ENCODE results near the gene RAPGEF1. TPM values are rescaled to one million over a fixed set of nuclear protein-coding genes. Genes with fewer than 3 reads are reported as not detected.

RAPGEF1 gene
- total and polyA plus RNA-seq, 5 donors from 2014 or later, result 3.8 to 159 (median 4.6) TPM

GRCh38 chr9:131545003-131545785, 194.7 kb downstream of the RAPGEF1 start, which contains the start of gene PRRT1B:
TSS of gene PRRT1B (plus strand) at chr9:131545523. CDS start at chr9:131545616, 93 bp downstream.
- Mint-ChIP-seq H3K4me3 (peak within 1 kb of the TSS; percentile 44 to 93 (median 68)), H3K4me1 (peaks cover 9 to 31% (median 17%) of the 10 kb centered on the region in 4 donors), H3K27ac (no peak within 1 kb of the TSS), H3K36me3 (peaks cover 7% of the 10 kb centered on the region), H3K27me3 (peaks cover 75% of the 10 kb centered on the region), H3K9me3 (peaks cover 0 to 34% (median 11%) of the 10 kb centered on the region in 7 donors)
- DNase-seq (no peak), ATAC-seq (ENCODE audit: low read depth in 2 of 2) (no peak)
- Histone ChIP-seq H3K4me1 (ENCODE audit: control insufficient read depth, insufficient read depth, low read length, poor library complexity, severe bottlenecking) (peaks cover 22% of the 10 kb centered on the region), H3K9me3 (ENCODE audit: control insufficient read depth in 2 of 2, low read length in 2 of 2) (peaks cover 13 to 29% of the 10 kb centered on the region in 2 experiments), H3K27ac (ENCODE audit: insufficient read depth, low read length, poor library complexity, severe bottlenecking) (no peak within 1 kb of the TSS), H3K27me3 (ENCODE audit: control insufficient read depth, insufficient read depth, low read length) (peaks cover 3% of the 10 kb centered on the region), H3K4me3 (ENCODE audit: low read depth, low read length) (no peak within 1 kb of the TSS), H3K36me3 (ENCODE audit: control insufficient read depth, insufficient read depth, low read length) (no peaks in the 10 kb centered on the region)

GRCh38 chr9:131543141-131543540, 196.7 kb downstream of the RAPGEF1 start:
- Histone ChIP-seq H3K9me3 (ENCODE audit: control insufficient read depth in 2 of 2, low read length in 2 of 2) (peaks cover 13 to 29% of the 10 kb centered on the region in 2 experiments), H3K4me1 (ENCODE audit: control insufficient read depth, insufficient read depth, low read length, poor library complexity, severe bottlenecking) (peaks cover 40% of the 10 kb centered on the region), H3K27me3 (ENCODE audit: control insufficient read depth, insufficient read depth, low read length) (peaks cover 3% of the 10 kb centered on the region), H3K36me3 (ENCODE audit: control insufficient read depth, insufficient read depth, low read length) (no peaks in the 10 kb centered on the region), H3K27ac (ENCODE audit: insufficient read depth, low read length, poor library complexity, severe bottlenecking) (no peak overlapping the region), H3K4me3 (ENCODE audit: low read depth, low read length) (no peak overlapping the region)
- H3K27me3 Mint-ChIP-seq, result peaks cover 56% of the 10 kb centered on the region
- H3K4me1 Mint-ChIP-seq, result peaks cover 10 to 42% (median 21%) of the 10 kb centered on the region in 4 donors
- no peak for ATAC-seq (ENCODE audit: low read depth in 2 of 2)
- H3K9me3 Mint-ChIP-seq, result peaks cover 0 to 31% (median 11%) of the 10 kb centered on the region in 7 donors
- no peak for DNase-seq
- peak overlapping the region in 1 of 4 donors; percentile 54 for H3K4me3 Mint-ChIP-seq
- H3K27ac Mint-ChIP-seq, result no peak overlapping the region
- peaks cover under 1% of the 10 kb centered on the region for H3K36me3 Mint-ChIP-seq

DNA sequence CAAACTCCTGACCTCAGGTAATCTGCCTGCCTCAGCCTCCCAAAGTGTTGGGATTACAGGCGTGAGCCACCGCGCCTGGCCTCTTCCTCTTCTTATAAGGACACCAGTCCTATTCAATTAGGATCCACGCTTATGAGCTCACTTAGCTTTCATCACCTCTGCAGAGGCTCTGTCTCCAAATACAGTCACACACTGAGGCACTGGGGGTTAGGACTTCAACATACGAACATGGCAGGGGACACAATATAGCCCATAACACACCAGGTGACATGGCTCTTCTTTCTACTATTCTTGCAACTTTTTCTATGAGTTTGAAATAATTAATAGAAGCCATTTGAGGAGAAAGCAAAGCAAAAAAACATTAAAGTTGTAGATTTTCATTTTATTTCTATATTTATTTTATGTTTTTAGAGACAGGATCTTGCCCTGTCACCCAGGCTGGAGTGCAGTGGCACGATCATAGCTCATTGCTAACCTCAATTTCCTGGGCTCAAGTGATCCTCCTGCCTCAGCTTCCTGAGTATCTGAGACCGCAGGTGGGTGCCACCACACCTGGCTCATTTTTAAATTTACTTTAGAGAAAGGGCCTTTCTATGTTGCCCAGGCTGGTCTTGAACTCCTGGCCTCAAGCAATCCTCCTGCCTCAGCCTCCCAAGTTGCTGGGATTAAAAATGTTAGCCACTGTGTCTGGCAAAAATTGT, 200.5 kb downstream of the RAPGEF1 start:
- peaks cover 0 to 19% (median 5%) of the 10 kb centered on the region in 7 donors for H3K9me3 Mint-ChIP-seq
- Histone ChIP-seq H3K9me3 (ENCODE audit: control insufficient read depth in 2 of 2, low read length in 2 of 2) (peaks cover 10 to 26% of the 10 kb centered on the region in 2 experiments), H3K36me3 (ENCODE audit: control insufficient read depth, insufficient read depth, low read length) (no peaks in the 10 kb centered on the region), H3K4me3 (ENCODE audit: low read depth, low read length) (peak overlapping the region; percentile 69), H3K4me1 (ENCODE audit: control insufficient read depth, insufficient read depth, low read length, poor library complexity, severe bottlenecking) (peaks cover 24% of the 10 kb centered on the region), H3K27ac (ENCODE audit: insufficient read depth, low read length, poor library complexity, severe bottlenecking) (no peak overlapping the region), H3K27me3 (ENCODE audit: control insufficient read depth, insufficient read depth, low read length) (peaks cover under 1% of the 10 kb centered on the region)
- H3K4me3 Mint-ChIP-seq, result peak overlapping the region in 3 of 4 donors; percentile 48 to 83 (median 55)
- peaks cover 13 to 43% (median 15%) of the 10 kb centered on the region in 4 donors for H3K4me1 Mint-ChIP-seq
- ATAC-seq (ENCODE audit: low read depth in 2 of 2) (peak; percentile 68 to 71), DNase-seq (peak in 2 of 3 donors; percentile 49 to 82)
- H3K36me3 Mint-ChIP-seq, result no peaks in the 10 kb centered on the region
- peak overlapping the region in 2 of 3 donors; percentile 57 to 88 for H3K27ac Mint-ChIP-seq
- H3K27me3 Mint-ChIP-seq, result peaks cover 20% of the 10 kb centered on the region

- DNase-seq (no peak), ATAC-seq (ENCODE audit: low read depth in 2 of 2) (no peak)
- no peaks in the 10 kb centered on the region for H3K36me3 ChIP-seq (ENCODE audit: control insufficient read depth, insufficient read depth, low read length)
- H3K27ac ChIP-seq (ENCODE audit: insufficient read depth, low read length, poor library complexity, severe bottlenecking), result no peak overlapping the region
- H3K4me1 ChIP-seq (ENCODE audit: control insufficient read depth, insufficient read depth, low read length, poor library complexity, severe bottlenecking), result peaks cover 24% of the 10 kb centered on the region
- H3K4me3 ChIP-seq (ENCODE audit: low read depth, low read length), result no peak overlapping the region
- H3K4me1 Mint-ChIP-seq, result peaks cover 13 to 47% (median 16%) of the 10 kb centered on the region in 4 donors
- no peak overlapping the region for H3K4me3 Mint-ChIP-seq
- H3K27ac Mint-ChIP-seq, result no peak overlapping the region
- peaks cover 0 to 11% of the 10 kb centered on the region in 2 experiments for H3K9me3 ChIP-seq (ENCODE audit: control insufficient read depth in 2 of 2, low read length in 2 of 2)
- H3K27me3 Mint-ChIP-seq, result peaks cover 6% of the 10 kb centered on the region
- no peaks in the 10 kb centered on the region for H3K27me3 ChIP-seq (ENCODE audit: control insufficient read depth, insufficient read depth, low read length)
- H3K36me3 Mint-ChIP-seq, result no peaks in the 10 kb centered on the region
- peaks cover 0 to 5% (median under 1%) of the 10 kb centered on the region in 7 donors for H3K9me3 Mint-ChIP-seq
These were observed 201.9 kb downstream of the RAPGEF1 start for GRCh38 chr9:131537946-131538345.

DNA sequence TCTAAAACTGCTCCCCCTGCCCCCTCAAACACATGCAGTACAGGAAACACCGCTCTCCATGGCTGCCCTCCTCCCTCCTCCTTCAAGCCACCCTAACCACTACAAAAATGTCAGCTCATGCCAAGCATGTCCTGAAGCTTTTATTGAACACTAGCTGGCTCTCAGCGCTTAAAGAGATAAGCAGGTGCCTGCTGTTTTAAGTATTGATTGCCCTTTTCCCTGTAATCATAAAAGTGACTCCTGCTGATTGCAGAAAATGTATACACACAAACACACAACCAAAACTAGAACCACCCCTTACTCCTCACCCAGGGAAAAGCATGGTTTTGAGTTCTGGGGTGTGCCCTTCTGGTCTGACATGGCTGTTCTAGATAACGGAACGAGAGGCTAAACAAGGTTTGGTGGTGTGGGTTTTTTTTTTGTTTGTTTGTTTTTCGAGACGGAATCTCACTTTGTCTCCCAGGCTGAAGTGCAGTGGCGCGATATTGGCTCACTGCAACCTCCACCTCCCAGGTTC, 205.1 kb downstream of the RAPGEF1 start:
- Histone ChIP-seq H3K27me3 (ENCODE audit: control insufficient read depth, insufficient read depth, low read length) (no peaks in the 10 kb centered on the region), H3K36me3 (ENCODE audit: control insufficient read depth, insufficient read depth, low read length) (no peaks in the 10 kb centered on the region), H3K4me1 (ENCODE audit: control insufficient read depth, insufficient read depth, low read length, poor library complexity, severe bottlenecking) (peaks cover 26% of the 10 kb centered on the region), H3K4me3 (ENCODE audit: low read depth, low read length) (peak overlapping the region; percentile 18), H3K27ac (ENCODE audit: insufficient read depth, low read length, poor library complexity, severe bottlenecking) (no peak overlapping the region), H3K9me3 (ENCODE audit: control insufficient read depth in 2 of 2, low read length in 2 of 2) (no peaks in the 10 kb centered on the region)
- peak overlapping the region in 3 of 4 donors; percentile 58 to 87 (median 69) for H3K4me3 Mint-ChIP-seq
- ATAC-seq (ENCODE audit: low read depth in 2 of 2), result no peak
- DNase-seq, result peak in 2 of 3 donors; percentile 30 to 53
- H3K36me3 Mint-ChIP-seq, result no peaks in the 10 kb centered on the region
- H3K4me1 Mint-ChIP-seq, result peaks cover 8 to 43% (median 11%) of the 10 kb centered on the region in 4 donors
- no peaks in the 10 kb centered on the region for H3K27me3 Mint-ChIP-seq
- peaks cover 0 to 1% (median 0%) of the 10 kb centered on the region in 7 donors for H3K9me3 Mint-ChIP-seq
- H3K27ac Mint-ChIP-seq, result peak overlapping the region in 2 of 3 donors; percentile 5 to 92

DNA sequence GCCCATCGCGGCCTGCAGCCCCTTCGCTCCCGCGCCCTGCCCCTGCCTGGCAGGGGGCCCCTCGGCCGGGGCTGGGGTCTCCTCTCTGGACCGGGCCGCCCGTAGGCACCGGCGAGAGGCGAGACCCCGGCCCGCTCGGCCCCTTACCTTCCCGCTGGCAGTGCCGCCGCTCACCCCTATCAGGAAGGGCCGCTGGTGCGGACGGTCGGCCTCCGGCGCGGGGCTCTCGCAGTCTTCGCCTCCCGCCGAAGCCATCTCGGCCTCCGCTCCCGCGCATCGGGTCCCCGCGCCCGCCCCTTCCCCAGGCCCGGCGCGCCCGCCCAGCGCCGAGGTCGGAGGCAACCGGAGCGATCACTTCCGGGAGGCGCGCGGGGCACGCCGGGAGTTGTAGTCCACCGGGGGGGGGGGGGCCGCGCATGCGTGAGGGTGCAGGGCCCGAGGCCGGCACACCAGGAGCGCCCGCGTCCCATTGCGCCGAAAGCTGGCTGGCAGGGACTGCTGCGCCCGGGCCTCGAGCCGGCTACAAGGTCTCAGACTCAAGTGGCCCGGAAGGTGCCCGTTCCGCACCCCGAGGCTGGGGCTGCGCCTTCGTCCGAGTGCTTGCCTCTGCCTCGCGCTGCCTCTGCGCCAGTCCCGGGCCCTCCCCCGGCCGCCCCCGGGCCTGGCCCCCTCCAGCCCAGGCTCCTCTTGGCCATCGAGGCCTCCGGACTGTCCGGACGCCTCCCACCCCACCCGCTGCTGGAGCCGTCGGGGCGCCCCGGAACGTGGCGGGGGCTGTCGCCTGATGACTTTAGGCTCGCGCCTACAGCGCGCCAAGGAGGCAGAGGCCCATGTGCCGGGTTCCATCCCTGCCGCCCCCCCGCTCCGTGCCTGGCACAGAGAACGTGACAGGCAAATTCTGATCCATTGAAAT, 208.7 kb downstream of the RAPGEF1 start, which contains the start of gene UCK1:
Gene UCK1, minus strand, starts transcription at position 344 of the 913 bp plus-strand sequence. Its CDS starts 89 bp downstream, at position 255.
- peak; percentile 72 to 88 (median 75) for DNase-seq
- ATAC-seq (ENCODE audit: low read depth in 2 of 2), result peak; percentile 92 to 93
- Mint-ChIP-seq H3K27me3 (no peaks in the 10 kb centered on the region), H3K27ac (peak within 1 kb of the TSS; percentile 65 to 79 (median 66)), H3K4me1 (peaks cover 4 to 38% (median 5%) of the 10 kb centered on the region in 4 donors), H3K36me3 (peaks cover 17% of the 10 kb centered on the region), H3K9me3 (no peaks in the 10 kb centered on the region), H3K4me3 (peak within 1 kb of the TSS; percentile 70 to 87 (median 77))
- peaks cover 27% of the 10 kb centered on the region for H3K36me3 ChIP-seq (ENCODE audit: control insufficient read depth, insufficient read depth, low read length)
- H3K27ac ChIP-seq (ENCODE audit: insufficient read depth, low read length, poor library complexity, severe bottlenecking), result peak within 1 kb of the TSS; percentile 67
- H3K4me3 ChIP-seq (ENCODE audit: low read depth, low read length), result peak within 1 kb of the TSS; percentile 77
- H3K9me3 ChIP-seq (ENCODE audit: control insufficient read depth in 2 of 2, low read length in 2 of 2), result no peaks in the 10 kb centered on the region
- H3K27me3 ChIP-seq (ENCODE audit: control insufficient read depth, insufficient read depth, low read length), result no peaks in the 10 kb centered on the region
- H3K4me1 ChIP-seq (ENCODE audit: control insufficient read depth, insufficient read depth, low read length, poor library complexity, severe bottlenecking), result peaks cover 17% of the 10 kb centered on the region
